ENCODE measurements around the gene SRPK1.

DNA sequence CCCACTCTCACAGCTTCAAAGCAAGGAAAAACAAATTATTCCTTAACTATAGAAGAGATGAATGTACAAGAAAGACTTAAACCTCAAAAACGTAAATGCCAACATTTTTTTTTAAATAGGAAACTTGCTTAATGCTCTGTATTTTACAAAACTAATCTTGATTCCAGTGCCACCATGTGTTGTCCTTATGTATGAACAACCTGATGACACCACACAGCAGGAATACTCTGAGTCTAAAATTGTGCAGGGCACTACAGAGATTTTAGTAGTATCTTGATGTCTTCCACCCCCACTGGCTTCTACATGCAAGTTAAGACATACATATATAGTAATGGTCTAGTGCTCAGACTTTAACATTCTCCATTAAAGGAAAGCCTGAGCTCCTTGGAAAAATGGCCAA is 46.2 kb downstream of the SRPK1 start:
- TF ChIP-seq KDM1A (IDR thresholded peaks at IDR 0.05; ENCODE audit: borderline replicate concordance) (no peak), HDAC6 (IDR thresholded peaks at IDR 0.05; ENCODE audit: unreplicated experiment) (no peak), CEBPB (IDR thresholded peaks at IDR 0.05; ENCODE audit: borderline replicate concordance in 1 of 2, low read depth in 2 of 2, low read length in 2 of 2) (no peak)
